OCI-LY7 (cell line): ENCODE data around the gene YIPF6. TPM values are rescaled to one million over a fixed set of nuclear protein-coding genes. Genes with fewer than 3 reads are reported as not detected.

Source experiments
- BruUV-seq: library from RNA; stranded (reverse); fragments of 400-500 nt; replicated peaks from 2 replicates; lab custom pipeline; 2021; lab: Mats Ljungman, UMichigan
- CTCF ChIA-PET: fragments of 300-600 bp; sonication (Branson Sonifier 250); formaldehyde crosslinking; loops from one replicate; lab custom pipeline; 2022; ENCODE audit warnings: antibody characterized with exemption; ENCODE audit not compliant: unreplicated experiment; lab: Charles Lee
- POLR2A ChIA-PET: fragments of 300-600 bp; sonication (Branson Sonifier 250); formaldehyde crosslinking; loops from one replicate; lab custom pipeline; 2022; ENCODE audit warnings: antibody characterized with exemption; lab: Charles Lee
- DNase-seq: peaks from one replicate; pipeline ENCODE4 v3.0.0-alpha.2; 2015; ENCODE audit warnings: low spot score
- H2AFZ ChIP-seq: fragments of 200-600 bp; sonication (generic), shearing (Covaris generic); 2 replicates; pipeline ENCODE4 v1.6.1; 2014; ENCODE audit warnings: mild to moderate bottlenecking, antibody characterized with exemption, low read length, moderate library complexity
- H3K27ac ChIP-seq: fragments of 200-600 bp; sonication (generic); 2 replicates; pipeline ENCODE4 v1.5.1; 2014; ENCODE audit warnings: mixed run types, low read depth, mild to moderate bottlenecking, moderate library complexity, low read length, inconsistent platforms; ENCODE audit not compliant: poor library complexity, severe bottlenecking
- H3K36me3 ChIP-seq: fragments of 200-600 bp; sonication (generic); 2 replicates; pipeline ENCODE4 v1.6.1; 2014; ENCODE audit warnings: mild to moderate bottlenecking, antibody characterized with exemption, low read length, moderate library complexity, mixed read lengths; ENCODE audit not compliant: insufficient read depth
- H3K4me1 ChIP-seq: fragments of 200-600 bp; sonication (generic); 2 replicates; pipeline ENCODE4 v1.5.1; 2014; ENCODE audit warnings: mild to moderate bottlenecking, low read length; ENCODE audit not compliant: insufficient read depth, poor library complexity, severe bottlenecking
- H3K4me2 ChIP-seq: fragments of 200-600 bp; sonication (generic); 2 replicates; pipeline ENCODE4 v1.6.1; 2014; ENCODE audit warnings: mild to moderate bottlenecking, low read length
- H3K4me3 ChIP-seq: fragments of 200-600 bp; sonication (generic); 2 replicates; pipeline ENCODE4 v1.5.1; 2014; ENCODE audit warnings: mild to moderate bottlenecking, low read depth, low read length; ENCODE audit not compliant: poor library complexity, severe bottlenecking
- H3K79me2 ChIP-seq: fragments of 200-600 bp; sonication (generic); 2 replicates; pipeline ENCODE4 v1.6.1; 2016; ENCODE audit warnings: low read depth, mild to moderate bottlenecking, low read length, moderate library complexity, mixed read lengths; ENCODE audit not compliant: insufficient read depth
- H3K9me2 ChIP-seq: fragments of 200-600 bp; sonication (generic); 2 replicates; pipeline ENCODE4 v1.6.1; 2016; ENCODE audit warnings: mild to moderate bottlenecking, low read length, mixed read lengths; ENCODE audit not compliant: insufficient read depth
- H3K9me3 ChIP-seq: fragments of 200-600 bp; sonication (generic); 2 replicates; pipeline ENCODE4 v1.6.1; 2014; ENCODE audit warnings: mild to moderate bottlenecking, mixed run types, low read length, mixed read lengths
- H4K20me1 ChIP-seq: fragments of 200-600 bp; sonication (generic); 2 replicates; pipeline ENCODE4 v1.6.1; 2014; ENCODE audit warnings: mild to moderate bottlenecking, antibody characterized with exemption, low read length, moderate library complexity, mixed read lengths; ENCODE audit not compliant: insufficient read depth
- CTCF ChIP-seq: fragments of 200-600 bp; sonication (generic); conservative IDR thresholded peaks from 2 replicates; pipeline ENCODE4 v1.5.1; 2014; ENCODE audit warnings: mild to moderate bottlenecking, antibody characterized with exemption, low read length, moderate library complexity, mixed read lengths
- EZH2phosphoT487 ChIP-seq: fragments of 200-600 bp; sonication (generic); IDR thresholded peaks from 2 replicates; pipeline ENCODE4 v1.6.1; 2018; ENCODE audit warnings: low read depth, borderline replicate concordance, mild to moderate bottlenecking, mixed run types, antibody characterized with exemption, low read length, moderate library complexity, mixed read lengths
- intact Hi-C: fragments of 100-400 bp; cut with micrococcal nuclease; formaldehyde crosslinking; loops from one replicate; pipeline ENCODE4 v1.10.0; 2022; ENCODE audit not compliant: unreplicated experiment
- total RNA-seq, 2 experiments: library from RNA; depleted of rRNA in 1 of 2; stranded (reverse); fragments of >200 nt in 1 of 2; shearing (Covaris generic) in 1 of 2; gene quantifications; 2 replicates each; pipeline ENCODE4 v1.2.3, GENCODE V29; 2014 to 2022

YIPF6 gene
- total RNA-seq, 2 experiments from 2014 or later = 7.2 to 14.7 TPM

- no TSS peak for BruUV-seq
Observed at GRCh38 chrX:68461576-68461975, 37.3 kb upstream of the YIPF6 start.

GRCh38 chrX:68462197-68462596, 36.7 kb upstream of the YIPF6 start:
- no peak overlapping the region for H3K4me2 ChIP-seq
- ChIA-PET CTCF (no interaction called here), POLR2A (no interaction called here)
- H3K9me2 ChIP-seq = no peaks in the 10 kb centered on the region
- no peak overlapping the region for H3K4me3 ChIP-seq
- H3K36me3 ChIP-seq = no peaks in the 10 kb centered on the region
- H3K79me2 ChIP-seq = no peaks in the 10 kb centered on the region
- no peak overlapping the region for H3K27ac ChIP-seq
- H3K9me3 ChIP-seq = no peaks in the 10 kb centered on the region
- no peak for DNase-seq
- intact Hi-C loops = loop anchor here (5.0 kb wide), 1 partner anchor 265 kb away; no protein-coding TSS in a partner anchor
- no TSS peak for BruUV-seq
- H3K4me1 ChIP-seq = no peaks in the 10 kb centered on the region
- TF ChIP-seq CTCF = no peak
- no peak for TF ChIP-seq EZH2phosphoT487
- H4K20me1 ChIP-seq = no peaks in the 10 kb centered on the region
- no peak overlapping the region for H2AFZ ChIP-seq

More at GRCh38 chrX:68461576-68461975, 37.3 kb upstream of the YIPF6 start:
- H3K4me2 ChIP-seq = no peak overlapping the region
- TF ChIP-seq CTCF = no peak
- no peaks in the 10 kb centered on the region for H3K4me1 ChIP-seq
- no peaks in the 10 kb centered on the region for H3K36me3 ChIP-seq
- no peak for DNase-seq
- ChIA-PET CTCF (no interaction called here), POLR2A (no interaction called here)
- no peaks in the 10 kb centered on the region for H3K9me3 ChIP-seq
- H3K4me3 ChIP-seq = no peak overlapping the region
- no peaks in the 10 kb centered on the region for H3K79me2 ChIP-seq
- no peak overlapping the region for H3K27ac ChIP-seq
- H3K9me2 ChIP-seq = no peaks in the 10 kb centered on the region
- H2AFZ ChIP-seq = no peak overlapping the region
- intact Hi-C loops = loop anchor here (5.0 kb wide), 1 partner anchor 264 kb away; no protein-coding TSS in a partner anchor
- H4K20me1 ChIP-seq = no peaks in the 10 kb centered on the region

- DNase-seq = peak; percentile 14
- Histone ChIP-seq H2AFZ (0 out of 2 replicates have a peak overlapping the region, but pooled peaks have one; percentile 25), H3K27ac (no peak overlapping the region), H3K9me3 (no peaks in the 10 kb centered on the region), H3K79me2 (no peaks in the 10 kb centered on the region), H3K4me2 (no peak overlapping the region), H3K9me2 (no peaks in the 10 kb centered on the region), H4K20me1 (no peaks in the 10 kb centered on the region), H3K36me3 (no peaks in the 10 kb centered on the region), H3K4me3 (no peak overlapping the region), H3K4me1 (no peaks in the 10 kb centered on the region)
- POLR2A ChIA-PET = no interaction called here
- CTCF ChIA-PET = no interaction called here
- no TSS peak for BruUV-seq
- TF ChIP-seq EZH2phosphoT487 (no peak), CTCF (peak; percentile 59)
- intact Hi-C loops = loop anchor here (5.0 kb wide), 1 partner anchor 265 kb away; no protein-coding TSS in a partner anchor
Observed at GRCh38 chrX:68462653-68463052, 36.2 kb upstream of the YIPF6 start.
